ENCODE data around the gene ABCD1.
"Not testable (repeated sequence)": the region's sequence is repeated elsewhere in the genome, so short reads cannot be mapped to it uniquely, and the experiment has no call there.

ABCD1 gene

GRCh38 chrX:153736071-153736820 lies 11.6 kb downstream of the ABCD1 start:
- DNase-seq = no peak

GRCh38 chrX:153736871-153737441 lies 12.3 kb downstream of the ABCD1 start:
- DNase-seq = no peak

- no peak for DNase-seq
These were observed 13.5 kb downstream of the ABCD1 start for GRCh38 chrX:153738056-153738605.

- DNase-seq = no peak
These were observed 15.3 kb downstream of the ABCD1 start for GRCh38 chrX:153739754-153740486.

GRCh38 chrX:153740631-153741222 lies 16.1 kb downstream of the ABCD1 start:
- DNase-seq = no peak

- DNase-seq = no peak
These were observed 16.8 kb downstream of the ABCD1 start for GRCh38 chrX:153741446-153741845.

- DNase-seq = not testable (repeated sequence)
These were observed 17.5 kb downstream of the ABCD1 start for GRCh38 chrX:153742111-153742510.

- not testable (repeated sequence) for DNase-seq
These were observed 18.3 kb downstream of the ABCD1 start for GRCh38 chrX:153742796-153743467.

GRCh38 chrX:153743468-153744209 lies 19.0 kb downstream of the ABCD1 start:
- not testable (repeated sequence) for DNase-seq

- no peak for DNase-seq
These were observed 19.8 kb downstream of the ABCD1 start for GRCh38 chrX:153744210-153745066.

GRCh38 chrX:153745067-153745433 lies 20.4 kb downstream of the ABCD1 start:
- not testable (repeated sequence) for DNase-seq

GRCh38 chrX:153746359-153746758 lies 21.7 kb downstream of the ABCD1 start:
- DNase-seq = no peak

GRCh38 chrX:153746991-153747390 lies 22.3 kb downstream of the ABCD1 start:
- DNase-seq = not testable (repeated sequence)

GRCh38 chrX:153749017-153749416 lies 24.4 kb downstream of the ABCD1 start:
- not testable (repeated sequence) for DNase-seq

GRCh38 chrX:153750127-153750774 lies 25.6 kb downstream of the ABCD1 start:
- peak; percentile 11 for DNase-seq

- DNase-seq = no peak
These were observed 30.5 kb downstream of the ABCD1 start for GRCh38 chrX:153755136-153755535.

- DNase-seq = peak; percentile 9
These were observed 37.2 kb downstream of the ABCD1 start for GRCh38 chrX:153761863-153762262.

- peak; percentile 12 for DNase-seq
These were observed 38.0 kb downstream of the ABCD1 start for GRCh38 chrX:153762626-153763173.

- DNase-seq = peak; percentile 13
These were observed 38.8 kb downstream of the ABCD1 start for GRCh38 chrX:153763298-153763932.
